ENCODE results near the gene LGALS4.
"Not testable (repeated sequence)": the region's sequence is repeated elsewhere in the genome, so short reads cannot be mapped to it uniquely, and the experiment has no call there.

GRCh38 chr19:38761884-38762389 lies 50.8 kb downstream of the LGALS4 start:
- not testable (repeated sequence) for TF ChIP-seq CTCF (IDR thresholded peaks at IDR 0.05; ENCODE audit: insufficient read depth, low read depth, low read length); EZH2 (IDR thresholded peaks at IDR 0.05; ENCODE audit: insufficient read depth, low read length)
